Measurements from ENCODE around the gene PI4KA.
"Not testable (repeated sequence)": the region's sequence is repeated elsewhere in the genome, so short reads cannot be mapped to it uniquely, and the experiment has no call there.

- TF ChIP-seq TAF1 (IDR thresholded peaks at IDR 0.05; ENCODE audit: borderline replicate concordance, low read depth, low read length); NRF1 (IDR thresholded peaks at IDR 0.05; ENCODE audit: low read depth, low read length); CTCF (IDR thresholded peaks at IDR 0.05); MAX (IDR thresholded peaks at IDR 0.05; ENCODE audit: low read depth); USF1 (IDR thresholded peaks at IDR 0.05; ENCODE audit: borderline replicate concordance, low read depth); FOXM1 (IDR thresholded peaks at IDR 0.05; ENCODE audit: low read depth); EP300 (IDR thresholded peaks at IDR 0.05; ENCODE audit: borderline replicate concordance in 1 of 2, low read depth in 1 of 2, low read length in 1 of 2): not testable (repeated sequence)
Observed at GRCh38 chr22:20707549-20708118, 151.0 kb downstream of the PI4KA start.

All from SK-N-SH (cell line).